GM04504 (cell line): Measurements from ENCODE around the gene TGIF1.

Experiments used
- DNase-seq: peaks from one replicate; pipeline ENCODE4 v3.0.0-alpha.2; 2012; ENCODE audit warnings: low read depth

Gene TGIF1

DNA sequence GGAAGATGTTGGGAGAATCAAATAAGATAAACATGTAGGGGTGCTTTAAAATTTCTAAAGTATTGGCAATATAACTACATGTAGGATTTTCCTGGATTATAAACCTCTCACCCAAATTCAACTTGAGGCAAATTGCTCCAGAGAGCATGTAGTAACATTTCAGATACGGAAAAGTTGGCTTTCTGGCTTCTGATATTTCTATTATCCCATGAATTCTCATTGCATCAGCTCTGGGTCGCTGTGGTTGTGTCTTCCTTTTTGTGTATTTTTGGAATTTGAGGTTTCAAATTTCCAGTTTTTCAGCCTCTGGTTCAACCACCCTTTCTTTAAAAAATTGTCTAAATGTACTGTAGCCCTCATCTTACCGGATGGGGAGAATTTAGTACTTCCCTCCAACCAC is 32.3 kb downstream of the TGIF1 start:
- DNase-seq = no peak

DNA sequence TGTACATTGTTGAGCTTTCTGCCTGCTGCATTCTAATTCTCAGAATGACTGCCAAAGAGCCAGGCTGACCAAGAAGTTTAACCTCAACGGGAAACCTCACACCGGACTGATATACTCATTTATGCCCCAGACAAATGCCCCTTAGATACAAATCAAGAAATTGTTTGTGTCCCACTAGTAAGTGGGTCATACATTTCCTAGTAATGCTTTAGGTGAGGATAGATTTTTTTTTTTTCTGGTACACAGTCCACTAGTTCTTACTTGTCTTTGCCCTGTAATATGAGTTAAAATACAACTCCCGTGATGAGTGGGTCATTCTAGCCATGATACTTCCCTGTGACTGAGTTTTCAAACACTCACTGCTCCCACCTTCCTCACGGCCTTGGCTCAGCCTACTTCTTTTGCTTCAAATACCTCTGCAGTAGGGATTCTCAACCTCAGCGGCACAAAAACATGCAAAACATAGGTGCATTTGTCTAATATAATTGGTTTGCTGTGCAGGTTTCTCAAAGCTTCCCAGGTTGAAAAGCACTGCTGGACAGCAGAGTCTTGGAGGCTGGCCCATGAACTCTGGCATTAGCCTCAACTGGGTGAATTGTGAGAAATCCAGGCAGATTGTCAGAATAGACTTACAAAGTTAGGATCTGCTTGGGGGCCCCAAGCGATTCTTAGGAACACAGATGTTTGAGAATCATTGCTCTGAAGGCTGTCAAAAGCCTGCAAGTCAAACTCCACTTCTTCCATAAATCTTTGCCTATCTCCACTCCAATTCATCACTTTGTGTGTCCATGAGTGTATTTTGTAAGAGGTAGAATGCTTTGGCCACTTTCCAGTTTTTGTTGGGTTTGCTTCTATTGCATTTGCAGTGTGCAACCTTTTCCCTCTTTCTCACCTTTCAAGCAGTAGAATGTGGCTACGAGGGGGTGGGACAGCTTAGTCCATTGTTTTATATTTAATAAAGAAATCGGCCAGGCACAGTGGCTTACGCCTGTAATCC is 35.5 kb downstream of the TGIF1 start:
- DNase-seq = no peak

DNA sequence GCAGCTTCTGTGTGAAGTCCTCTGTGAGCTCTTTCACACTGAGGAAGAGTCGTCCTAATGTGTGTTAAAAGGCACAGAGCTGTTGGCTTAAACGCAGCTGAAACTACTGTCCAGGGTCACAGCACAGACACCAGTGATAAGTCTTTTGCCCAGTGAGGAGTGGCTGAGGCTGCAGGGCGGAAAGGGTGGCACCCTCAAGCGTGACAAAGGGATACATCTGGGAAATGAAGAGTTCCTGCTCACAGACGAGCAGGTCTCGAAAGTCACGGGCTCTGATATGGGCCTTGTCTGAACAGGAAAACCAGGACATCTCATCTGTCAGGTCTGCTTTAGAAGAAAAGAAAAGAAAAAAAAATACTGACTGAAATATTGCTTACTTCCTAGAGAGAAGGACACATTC is 36.5 kb downstream of the TGIF1 start:
- DNase-seq = no peak

DNA sequence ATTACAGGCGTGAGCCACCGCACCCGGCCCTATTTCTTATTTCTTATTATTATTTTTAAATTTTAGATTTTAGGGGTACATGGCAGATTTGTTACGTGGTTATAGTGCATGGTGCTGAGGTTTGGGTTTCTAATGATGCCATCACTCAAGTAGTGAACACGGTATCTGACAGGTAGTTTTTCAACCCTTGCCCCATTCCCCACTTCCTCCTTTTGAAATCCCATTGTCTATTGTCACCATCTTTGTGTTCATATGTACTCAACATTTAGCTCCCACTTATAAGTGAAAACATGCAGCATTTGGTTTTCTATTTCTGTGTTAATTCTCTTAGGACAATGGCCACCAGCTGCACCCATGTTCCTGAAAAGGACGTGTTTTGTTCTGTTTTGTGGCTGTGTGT is 39.5 kb downstream of the TGIF1 start:
- DNase-seq = no peak

DNA sequence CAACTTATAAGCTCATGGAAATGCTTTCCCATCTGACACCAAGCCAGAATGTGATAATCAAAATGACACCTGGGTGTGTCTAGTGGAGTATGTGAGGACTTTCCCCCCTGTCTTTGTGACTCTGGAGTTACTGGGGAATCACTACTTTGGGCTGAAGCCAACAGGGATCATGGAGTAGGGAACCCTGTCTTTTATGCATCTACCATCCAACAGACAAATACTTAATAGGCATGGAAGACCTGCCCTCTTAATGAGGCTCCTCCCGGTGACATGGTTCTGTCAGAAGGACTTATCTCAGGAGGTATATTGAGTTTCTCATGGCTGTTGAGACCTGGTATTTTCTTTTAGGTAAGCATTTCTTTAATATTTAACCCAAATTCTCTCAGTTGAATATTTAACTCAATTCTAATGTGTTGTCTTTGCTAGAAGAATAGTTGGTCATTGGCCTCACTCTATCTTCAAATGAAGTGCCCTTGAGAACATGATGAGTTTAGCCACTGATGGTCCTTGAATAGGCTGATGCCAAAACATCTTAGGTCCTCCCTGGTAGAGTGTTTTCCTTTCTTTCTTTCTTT is 42.1 kb downstream of the TGIF1 start:
- DNase-seq = no peak

DNA sequence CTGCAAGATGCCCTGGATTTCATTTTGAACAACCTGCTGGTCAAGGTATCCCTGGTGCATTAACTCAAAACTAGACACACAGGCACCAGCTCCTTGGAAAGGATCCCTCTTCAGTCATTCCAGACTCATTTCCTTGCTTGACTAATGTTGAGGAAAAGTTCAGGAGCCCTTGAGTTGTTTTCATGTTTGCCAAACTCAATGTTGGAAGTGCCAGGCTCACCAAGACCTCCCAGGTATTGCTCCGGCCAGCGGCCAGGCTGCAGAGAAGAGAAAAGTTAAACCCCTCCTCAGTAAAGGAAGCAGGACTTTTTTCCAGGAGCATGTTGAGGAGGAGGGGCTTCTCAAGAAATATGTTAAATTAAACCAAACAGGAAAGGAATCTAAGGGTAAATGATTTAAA is 42.7 kb downstream of the TGIF1 start:
- DNase-seq = no peak

DNA sequence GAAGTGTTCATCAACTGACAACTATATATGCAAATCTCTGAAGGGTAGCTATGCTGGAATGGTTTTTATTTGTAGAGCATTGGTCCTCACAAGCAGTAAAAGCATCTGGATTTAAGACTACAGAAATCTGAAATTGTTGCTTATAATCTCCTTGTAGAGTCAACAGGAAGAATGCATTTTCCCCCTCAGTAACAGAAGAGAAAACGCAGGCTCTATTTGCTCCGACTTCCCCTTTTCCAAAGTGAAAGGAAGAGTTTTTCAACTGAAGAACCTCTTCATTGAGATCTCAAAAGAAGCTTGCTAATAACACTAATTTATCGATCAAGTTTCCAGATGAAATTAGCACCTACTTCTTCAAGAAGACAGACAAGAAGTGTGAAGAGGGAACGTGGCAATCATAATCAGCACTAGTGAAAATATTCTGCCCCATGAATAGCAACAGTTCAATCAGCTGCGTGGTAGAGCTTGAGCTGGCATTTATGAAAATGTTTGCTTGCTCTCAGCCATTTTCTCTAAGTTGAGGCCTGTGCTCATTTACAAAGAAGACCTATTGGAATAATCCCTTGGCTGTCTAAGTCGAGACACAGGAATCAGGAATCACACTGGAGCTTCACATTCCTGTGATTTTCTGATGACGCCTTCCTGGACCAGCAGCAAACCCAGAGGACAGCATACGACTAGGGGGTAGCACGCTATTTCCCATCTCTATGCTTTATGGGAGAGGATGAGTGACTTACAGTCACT is 43.7 kb downstream of the TGIF1 start:
- no peak for DNase-seq

DNA sequence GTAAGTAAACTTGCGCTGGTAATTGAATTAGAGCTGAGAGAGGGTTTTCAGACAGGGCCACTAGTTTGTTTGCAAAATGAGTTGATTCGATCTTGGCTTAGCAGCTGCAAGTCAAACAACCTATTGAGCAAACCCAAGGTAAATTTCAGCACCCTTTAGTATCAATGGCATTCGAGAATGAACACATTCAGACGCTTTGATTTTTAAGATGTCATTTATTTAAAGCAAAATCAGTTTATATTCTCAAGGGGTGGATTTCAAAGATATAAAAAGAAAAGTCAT is 44.2 kb downstream of the TGIF1 start:
- DNase-seq = no peak

DNA sequence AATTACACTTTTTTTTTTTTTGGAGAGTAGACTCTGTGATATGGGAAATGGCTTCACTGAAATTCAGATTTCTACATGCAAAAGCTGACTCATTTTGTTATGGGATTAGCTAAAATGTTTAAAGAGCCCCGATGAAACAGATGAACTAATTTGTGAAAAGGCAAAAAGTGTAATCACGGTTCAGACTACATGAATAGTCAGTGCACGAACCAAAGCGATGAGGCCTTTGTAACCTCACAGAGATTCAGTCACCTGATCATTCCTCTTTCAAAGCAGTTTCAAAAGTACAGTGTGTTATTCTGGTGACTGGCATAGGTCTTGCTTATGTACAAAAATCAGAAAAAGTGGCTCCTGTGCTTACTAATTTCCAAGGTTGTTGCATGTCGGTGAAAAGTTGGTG is 44.6 kb downstream of the TGIF1 start:
- DNase-seq = no peak

DNA sequence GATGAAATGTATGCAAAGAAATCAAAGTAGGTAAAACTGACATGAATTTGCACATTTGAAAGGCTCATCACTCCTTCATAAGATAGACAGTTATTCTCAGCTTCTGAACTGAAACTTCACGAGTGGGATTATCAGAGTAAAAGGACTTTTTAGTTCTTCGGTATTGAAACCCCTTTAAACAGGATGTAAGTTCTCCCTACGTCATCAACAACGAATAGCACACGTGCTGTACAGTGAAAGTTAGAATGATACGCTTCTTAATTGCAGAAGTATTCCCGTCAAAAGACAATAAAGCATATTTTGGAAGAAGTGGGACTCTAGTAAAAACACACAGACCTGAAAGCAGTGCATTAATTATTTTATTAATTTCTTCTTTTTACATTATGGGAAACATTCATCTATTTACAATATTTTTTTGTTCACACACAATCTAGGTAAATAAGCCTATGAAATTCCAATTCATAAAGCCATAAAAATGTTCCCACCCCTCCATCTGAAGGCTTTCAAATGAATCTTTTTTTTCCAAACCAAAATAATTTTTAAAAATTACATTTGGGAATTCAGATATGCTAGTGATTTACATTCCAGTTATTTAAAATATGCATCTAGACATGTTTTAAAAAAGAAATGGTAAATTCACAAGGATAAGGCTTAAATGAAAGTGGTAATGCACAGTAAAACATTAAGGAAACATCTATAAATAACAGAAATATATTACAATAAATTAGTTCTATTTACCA is 45.9 kb downstream of the TGIF1 start:
- no peak for DNase-seq

DNA sequence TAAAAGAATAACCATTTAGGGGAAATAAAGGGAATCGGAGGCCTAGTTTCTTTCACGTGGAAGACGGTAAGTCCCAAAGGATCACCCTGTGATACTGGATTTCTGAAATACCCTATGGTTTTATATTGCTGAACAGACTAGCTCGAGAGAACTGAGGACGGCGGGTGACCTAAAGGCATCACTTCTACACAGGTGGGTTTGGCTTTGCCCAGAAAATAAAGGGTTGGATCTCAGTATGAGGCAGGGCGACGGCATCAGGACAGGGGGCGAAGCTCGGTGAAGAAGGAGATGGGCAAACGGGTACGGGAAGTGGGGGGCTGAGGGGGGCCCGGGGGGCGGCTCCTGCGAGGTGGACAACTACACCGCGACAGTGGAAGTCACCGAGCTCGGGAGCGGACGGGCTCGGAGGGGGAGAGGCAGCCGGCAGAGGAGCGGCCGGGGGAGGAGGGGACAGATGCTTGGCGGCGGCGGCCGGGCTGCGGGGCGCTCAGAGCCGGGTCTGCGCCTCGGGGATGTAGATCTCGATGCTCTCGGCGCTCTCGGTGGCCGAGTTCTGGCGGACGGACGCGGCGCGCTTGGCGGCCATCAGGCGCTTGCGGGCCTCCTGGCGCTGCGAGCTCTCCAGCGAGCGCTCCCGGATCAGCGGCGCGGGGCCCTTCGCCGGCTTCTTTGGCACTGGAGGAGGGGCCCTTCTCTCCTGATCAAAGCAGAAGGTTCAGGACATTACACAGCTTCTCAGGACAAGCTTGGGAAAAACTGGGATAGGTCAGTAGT is 48.9 kb downstream of the TGIF1 start:
- DNase-seq = no peak

DNA sequence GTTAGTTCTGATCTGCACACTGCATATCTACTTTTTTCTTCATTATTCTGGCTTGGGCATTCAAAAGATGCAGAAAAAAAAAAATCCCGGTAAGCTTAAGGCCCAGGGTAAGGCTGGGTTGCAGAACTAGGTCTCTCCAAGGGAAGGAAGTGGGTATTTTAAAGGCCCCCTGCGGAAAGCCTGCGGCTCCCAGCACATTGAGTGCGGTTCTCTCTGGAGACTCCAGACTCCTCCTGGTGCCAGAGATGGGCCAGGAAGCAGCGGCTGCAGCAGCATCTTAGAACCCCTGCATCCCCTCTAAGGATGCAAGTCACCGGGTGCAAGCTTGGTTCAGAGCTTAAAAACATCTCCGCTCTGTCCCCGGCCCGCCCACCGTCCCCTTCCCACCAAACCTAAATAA is 49.5 kb downstream of the TGIF1 start:
- no peak for DNase-seq

DNA sequence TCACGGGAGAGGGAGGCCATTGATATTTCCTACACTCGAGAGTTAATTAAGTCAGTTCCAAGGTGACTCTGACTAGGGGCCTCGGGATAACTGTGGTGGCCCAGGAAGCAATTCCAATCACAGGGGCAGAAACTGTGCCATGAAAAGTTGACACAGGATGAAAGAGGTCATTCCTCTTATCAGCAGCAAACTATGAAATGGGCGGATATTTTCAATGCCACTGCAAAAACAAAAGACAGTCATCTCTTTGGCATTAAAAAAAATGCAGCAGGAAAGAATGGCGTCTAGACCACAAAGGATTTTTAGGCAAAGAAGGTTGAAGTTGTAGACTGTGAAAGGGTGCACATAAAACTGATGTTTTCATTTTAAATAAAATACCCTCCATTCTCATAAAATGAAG is 50.0 kb downstream of the TGIF1 start:
- DNase-seq = no peak

DNA sequence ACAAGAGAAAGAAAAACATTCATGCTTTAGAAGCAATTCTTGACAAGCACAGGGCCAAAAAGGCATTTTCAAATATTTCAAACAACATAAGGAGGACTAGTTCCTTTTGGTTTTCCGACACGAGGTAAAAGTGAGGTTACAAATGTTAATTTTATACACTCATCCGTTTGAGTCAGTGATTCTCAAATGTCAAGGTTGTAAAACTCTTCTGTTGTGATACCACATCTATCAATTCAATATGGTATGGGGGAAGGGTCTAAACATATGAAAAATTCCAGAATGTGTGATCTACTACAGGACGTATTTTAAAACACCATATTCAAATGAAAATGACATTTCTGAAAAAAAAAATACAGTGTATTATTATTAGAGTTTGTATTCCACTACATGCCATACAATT is 52.7 kb downstream of the TGIF1 start:
- no peak for DNase-seq

DNA sequence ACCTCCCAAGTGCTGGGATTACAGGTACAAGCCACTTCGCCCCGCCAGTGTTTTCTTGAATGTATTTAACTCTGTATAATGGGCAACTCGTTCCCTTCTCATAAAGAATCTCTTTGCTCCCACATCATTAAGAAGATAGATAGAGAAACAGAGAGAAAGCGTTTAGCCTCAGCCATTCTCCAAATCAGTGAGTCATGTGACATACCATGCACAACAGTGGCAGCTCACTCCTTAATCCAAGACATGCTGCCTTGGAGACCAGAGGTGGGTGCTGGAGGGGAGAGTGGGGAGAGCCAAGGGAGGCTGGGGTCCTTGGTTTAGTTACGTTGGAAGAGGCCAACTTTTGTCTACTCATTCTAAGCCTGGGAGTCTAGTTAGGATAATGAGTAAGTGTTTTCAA is 54.7 kb downstream of the TGIF1 start:
- DNase-seq = no peak

DNA sequence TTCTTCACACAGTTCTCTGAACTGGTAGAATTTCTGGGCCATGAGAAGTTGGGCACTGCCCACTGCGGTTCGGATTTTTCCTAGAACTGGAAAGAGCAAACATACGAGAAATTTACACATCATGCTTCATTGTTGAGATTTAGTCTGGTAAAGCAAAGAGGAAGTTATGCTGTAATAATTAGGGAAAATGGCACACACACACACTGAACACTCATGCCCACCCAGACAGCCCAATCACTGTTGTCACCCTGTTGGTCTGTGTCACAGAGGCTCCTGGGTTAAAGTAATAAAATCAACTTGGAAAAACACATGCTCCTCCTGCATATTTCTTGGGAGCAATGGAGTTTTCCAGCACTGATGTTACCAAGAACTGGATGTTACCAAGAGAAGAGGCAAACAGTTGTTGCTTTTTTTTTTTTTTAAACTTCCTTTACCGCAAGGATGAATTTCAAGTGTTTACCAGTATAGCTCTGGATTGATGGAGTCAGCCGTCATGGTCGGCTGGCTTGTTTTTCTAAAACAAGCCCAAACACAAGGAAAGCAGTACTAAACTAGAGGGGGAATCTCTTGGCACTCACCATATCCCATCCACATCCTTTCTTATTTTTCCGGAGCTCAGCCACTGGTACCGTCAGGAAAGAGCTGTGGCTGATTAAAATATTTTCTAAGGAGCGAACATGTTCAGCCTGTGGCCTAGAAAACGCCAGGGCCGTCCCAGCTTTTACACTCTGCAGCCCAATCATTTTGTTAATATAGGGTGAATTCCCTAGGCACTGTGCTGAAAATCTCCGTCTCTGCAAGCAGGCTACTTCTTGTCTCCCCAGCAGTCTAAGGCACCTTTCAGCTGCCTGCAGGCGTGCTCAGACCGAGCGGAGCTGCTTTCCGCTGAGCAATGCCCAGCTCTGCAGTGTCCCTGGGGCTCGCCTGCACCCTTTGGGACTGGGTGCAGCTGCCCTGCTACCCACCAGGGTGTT is 58.9 kb downstream of the TGIF1 start:
- DNase-seq = no peak
